ENCODE data around the gene SYNDIG1. TPM values are rescaled to one million over a fixed set of nuclear protein-coding genes. Genes with fewer than 3 reads are reported as not detected.

Gene SYNDIG1
- total RNA-seq, 2 donors from 2014 or later, result not detected

GRCh38 chr20:24439737-24440387 is 29.6 kb upstream of the SYNDIG1 start:
- H3K36me3 Mint-ChIP-seq (ENCODE audit: low read depth), result no peaks in the 10 kb centered on the region
- H3K4me1 Mint-ChIP-seq, result no peaks in the 10 kb centered on the region
- H3K27ac Mint-ChIP-seq, result no peak overlapping the region
- H3K27me3 Mint-ChIP-seq, result peaks cover 7% of the 10 kb centered on the region
- ATAC-seq (replicated peaks), result no peak
- no peaks in the 10 kb centered on the region for H3K9me3 Mint-ChIP-seq
- no peak overlapping the region for H3K4me3 Mint-ChIP-seq

GRCh38 chr20:24441661-24442060 is 27.8 kb upstream of the SYNDIG1 start:
- ATAC-seq (replicated peaks), result no peak
- no peaks in the 10 kb centered on the region for H3K36me3 Mint-ChIP-seq (ENCODE audit: low read depth)
- no peak overlapping the region for H3K27ac Mint-ChIP-seq
- no peaks in the 10 kb centered on the region for H3K9me3 Mint-ChIP-seq
- H3K4me3 Mint-ChIP-seq, result no peak overlapping the region
- no peaks in the 10 kb centered on the region for H3K4me1 Mint-ChIP-seq
- peaks cover 7% of the 10 kb centered on the region for H3K27me3 Mint-ChIP-seq

- Mint-ChIP-seq H3K9me3 (no peaks in the 10 kb centered on the region), H3K4me1 (no peaks in the 10 kb centered on the region), H3K36me3 (ENCODE audit: low read depth) (no peaks in the 10 kb centered on the region)
Observed at GRCh38 chr20:24442909-24443308, 26.5 kb upstream of the SYNDIG1 start.

GRCh38 chr20:24443436-24443835 is 26.0 kb upstream of the SYNDIG1 start:
- ATAC-seq (replicated peaks), result no peak
- Mint-ChIP-seq H3K27me3 (peaks cover 17% of the 10 kb centered on the region), H3K27ac (no peak overlapping the region), H3K4me1 (no peaks in the 10 kb centered on the region), H3K36me3 (ENCODE audit: low read depth) (no peaks in the 10 kb centered on the region), H3K4me3 (no peak overlapping the region), H3K9me3 (no peaks in the 10 kb centered on the region)

More at GRCh38 chr20:24442909-24443308, 26.5 kb upstream of the SYNDIG1 start:
- no peak for ATAC-seq (replicated peaks)
- H3K27me3 Mint-ChIP-seq, result peaks cover 15% of the 10 kb centered on the region
- H3K4me3 Mint-ChIP-seq, result no peak overlapping the region
- H3K27ac Mint-ChIP-seq, result no peak overlapping the region

GRCh38 chr20:24444526-24445190 is 24.8 kb upstream of the SYNDIG1 start:
- no peak overlapping the region for H3K4me3 Mint-ChIP-seq
- ATAC-seq (replicated peaks), result no peak
- no peaks in the 10 kb centered on the region for H3K9me3 Mint-ChIP-seq
- peaks cover 17% of the 10 kb centered on the region for H3K27me3 Mint-ChIP-seq
- H3K4me1 Mint-ChIP-seq, result no peaks in the 10 kb centered on the region
- H3K27ac Mint-ChIP-seq, result no peak overlapping the region
- H3K36me3 Mint-ChIP-seq (ENCODE audit: low read depth), result no peaks in the 10 kb centered on the region

- Mint-ChIP-seq H3K9me3 (no peaks in the 10 kb centered on the region), H3K27ac (no peak overlapping the region)
- ATAC-seq (replicated peaks), result no peak
Observed at GRCh38 chr20:24445510-24446170, 23.8 kb upstream of the SYNDIG1 start.

GRCh38 chr20:24446811-24447210 is 22.6 kb upstream of the SYNDIG1 start:
- H3K4me1 Mint-ChIP-seq, result no peaks in the 10 kb centered on the region
- no peak overlapping the region for H3K27ac Mint-ChIP-seq
- no peaks in the 10 kb centered on the region for H3K9me3 Mint-ChIP-seq
- no peak for ATAC-seq (replicated peaks)
- H3K4me3 Mint-ChIP-seq, result no peak overlapping the region
- H3K27me3 Mint-ChIP-seq, result peaks cover 15% of the 10 kb centered on the region
- H3K36me3 Mint-ChIP-seq (ENCODE audit: low read depth), result no peaks in the 10 kb centered on the region

More at GRCh38 chr20:24445510-24446170, 23.8 kb upstream of the SYNDIG1 start:
- Mint-ChIP-seq H3K4me3 (no peak overlapping the region), H3K36me3 (ENCODE audit: low read depth) (no peaks in the 10 kb centered on the region), H3K4me1 (no peaks in the 10 kb centered on the region), H3K27me3 (peaks cover 17% of the 10 kb centered on the region)

GRCh38 chr20:24448170-24448569 is 21.3 kb upstream of the SYNDIG1 start:
- H3K27me3 Mint-ChIP-seq, result peaks cover 19% of the 10 kb centered on the region
- H3K36me3 Mint-ChIP-seq (ENCODE audit: low read depth), result no peaks in the 10 kb centered on the region
- H3K4me1 Mint-ChIP-seq, result no peaks in the 10 kb centered on the region
- no peak for ATAC-seq (replicated peaks)
- H3K4me3 Mint-ChIP-seq, result no peak overlapping the region
- H3K27ac Mint-ChIP-seq, result no peak overlapping the region
- H3K9me3 Mint-ChIP-seq, result no peaks in the 10 kb centered on the region

- no peak for ATAC-seq (replicated peaks)
- Mint-ChIP-seq H3K9me3 (no peaks in the 10 kb centered on the region), H3K27ac (no peak overlapping the region), H3K36me3 (ENCODE audit: low read depth) (no peaks in the 10 kb centered on the region), H3K27me3 (peaks cover 24% of the 10 kb centered on the region), H3K4me1 (no peaks in the 10 kb centered on the region), H3K4me3 (no peak overlapping the region)
Observed at GRCh38 chr20:24449026-24449720, 20.3 kb upstream of the SYNDIG1 start.

- H3K27ac Mint-ChIP-seq, result no peak overlapping the region
Observed at GRCh38 chr20:24450177-24450576, 19.3 kb upstream of the SYNDIG1 start.

GRCh38 chr20:24450624-24451376 is 18.6 kb upstream of the SYNDIG1 start:
- H3K36me3 Mint-ChIP-seq (ENCODE audit: low read depth), result no peaks in the 10 kb centered on the region
- no peak overlapping the region for H3K4me3 Mint-ChIP-seq
- no peak overlapping the region for H3K27ac Mint-ChIP-seq
- H3K4me1 Mint-ChIP-seq, result no peaks in the 10 kb centered on the region
- peaks cover 28% of the 10 kb centered on the region for H3K27me3 Mint-ChIP-seq
- no peaks in the 10 kb centered on the region for H3K9me3 Mint-ChIP-seq
- no peak for ATAC-seq (replicated peaks)

More at GRCh38 chr20:24450177-24450576, 19.3 kb upstream of the SYNDIG1 start:
- no peak for ATAC-seq (replicated peaks)
- Mint-ChIP-seq H3K4me3 (no peak overlapping the region), H3K36me3 (ENCODE audit: low read depth) (no peaks in the 10 kb centered on the region), H3K9me3 (no peaks in the 10 kb centered on the region), H3K27me3 (peaks cover 27% of the 10 kb centered on the region), H3K4me1 (no peaks in the 10 kb centered on the region)

GRCh38 chr20:24451428-24451827 is 18.0 kb upstream of the SYNDIG1 start:
- H3K36me3 Mint-ChIP-seq (ENCODE audit: low read depth), result no peaks in the 10 kb centered on the region
- no peaks in the 10 kb centered on the region for H3K4me1 Mint-ChIP-seq
- no peak overlapping the region for H3K27ac Mint-ChIP-seq
- ATAC-seq (replicated peaks), result no peak
- no peaks in the 10 kb centered on the region for H3K9me3 Mint-ChIP-seq
- no peak overlapping the region for H3K4me3 Mint-ChIP-seq
- peaks cover 28% of the 10 kb centered on the region for H3K27me3 Mint-ChIP-seq

GRCh38 chr20:24452016-24452415 is 17.4 kb upstream of the SYNDIG1 start:
- Mint-ChIP-seq H3K27ac (no peak overlapping the region), H3K4me3 (no peak overlapping the region), H3K36me3 (ENCODE audit: low read depth) (no peaks in the 10 kb centered on the region), H3K27me3 (peaks cover 27% of the 10 kb centered on the region), H3K4me1 (no peaks in the 10 kb centered on the region), H3K9me3 (no peaks in the 10 kb centered on the region)
- ATAC-seq (replicated peaks), result no peak
